Stimulated activated CD8-positive, alpha-beta memory T cell treated with anti-CD3 and anti-CD28 coated beads, Interleukin-7, amount 100 ng/mL, for 4 hours (primary cell): ENCODE data around the gene TRIP12.
A peak's percentile ranks its signal among the peaks of the same experiment; 100 is the strongest.
"Not testable (repeated sequence)": the region's sequence is repeated elsewhere in the genome, so short reads cannot be mapped to it uniquely, and the experiment has no call there.

ENCODE experiments used
- DNase-seq, 2 donors: peaks; one replicate each; pipeline ENCODE4 v3.0.0-alpha.2; 2020; ENCODE audit warnings: low read depth in 2 of 2

TRIP12 gene

GRCh38 chr2:229920011-229920641 is 1.7 kb downstream of the TRIP12 start:
- peak; percentile 11 to 14 for DNase-seq

DNA sequence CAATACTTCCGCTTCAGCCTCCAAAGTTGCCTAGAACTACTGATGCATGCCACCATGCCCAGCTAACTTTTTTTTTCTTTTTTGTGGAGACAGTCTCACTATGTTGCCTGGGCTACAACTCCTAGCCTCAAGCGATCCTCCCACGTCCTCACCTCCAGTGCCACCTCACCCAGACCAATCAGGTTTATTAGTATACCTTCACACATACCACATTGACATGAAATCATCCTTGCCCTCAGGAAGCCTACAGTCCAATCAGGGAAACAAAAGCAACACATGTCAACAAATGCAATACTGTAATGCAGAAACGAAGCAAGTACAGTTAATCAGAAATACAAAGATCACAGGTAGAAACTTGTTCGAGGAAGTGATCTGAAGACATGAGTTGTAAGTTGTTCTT is 4.0 kb downstream of the TRIP12 start:
- DNase-seq: no peak

- no peak for DNase-seq
Observed at GRCh38 chr2:229914171-229914570, 7.6 kb downstream of the TRIP12 start.

DNA sequence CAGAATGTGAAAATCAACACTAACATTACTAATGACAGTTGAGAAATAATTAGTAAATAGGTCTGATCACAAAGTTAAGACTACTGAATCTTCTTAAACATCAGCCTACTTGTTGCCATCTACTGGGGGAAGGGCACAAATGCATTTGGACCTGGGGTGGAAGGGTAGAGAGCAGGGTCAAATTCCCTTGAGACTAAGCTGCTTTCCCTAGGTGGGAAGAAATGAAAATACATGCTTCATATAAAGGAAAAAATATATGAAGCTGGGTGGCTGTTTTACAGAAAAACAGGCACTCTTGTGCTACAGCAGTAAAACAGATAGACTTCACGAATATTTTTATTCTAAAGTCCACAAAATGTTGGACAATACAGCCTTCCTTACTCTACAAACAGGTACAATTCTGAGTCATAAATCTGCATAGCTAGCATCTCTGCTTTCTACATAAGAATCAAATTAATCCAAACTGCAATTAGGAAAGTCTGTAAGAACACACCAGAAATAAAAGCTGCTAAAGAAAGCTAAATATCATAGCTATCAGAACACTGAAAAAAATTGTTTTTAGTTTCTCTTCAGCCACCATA is 10.9 kb downstream of the TRIP12 start:
- no peak for DNase-seq

GRCh38 chr2:229910147-229910831 is 11.5 kb downstream of the TRIP12 start:
- DNase-seq: no peak

- no peak for DNase-seq
Observed at GRCh38 chr2:229909090-229909489, 12.7 kb downstream of the TRIP12 start.

DNA sequence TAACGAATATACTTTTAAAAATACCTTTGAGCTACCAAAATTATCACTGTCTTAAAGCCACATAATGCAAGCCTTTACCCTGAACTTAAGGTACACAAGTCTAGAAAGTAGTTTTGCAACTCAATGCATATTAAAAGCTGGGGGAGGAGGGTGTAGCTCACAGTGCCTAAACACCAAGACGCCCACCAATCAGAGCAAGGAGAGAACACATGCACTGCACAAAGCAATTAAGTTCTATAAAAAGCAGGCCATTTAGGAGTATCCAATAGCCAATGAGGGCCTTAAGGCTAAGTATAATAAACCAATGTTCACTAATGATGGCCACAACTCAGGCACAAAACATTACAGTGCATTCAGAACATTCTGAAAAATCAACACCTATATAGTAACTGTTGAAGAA is 16.2 kb downstream of the TRIP12 start:
- DNase-seq: no peak

GRCh38 chr2:229903037-229903436 is 18.8 kb downstream of the TRIP12 start:
- no peak for DNase-seq

GRCh38 chr2:229901819-229902218 is 20.0 kb downstream of the TRIP12 start:
- no peak for DNase-seq

DNA sequence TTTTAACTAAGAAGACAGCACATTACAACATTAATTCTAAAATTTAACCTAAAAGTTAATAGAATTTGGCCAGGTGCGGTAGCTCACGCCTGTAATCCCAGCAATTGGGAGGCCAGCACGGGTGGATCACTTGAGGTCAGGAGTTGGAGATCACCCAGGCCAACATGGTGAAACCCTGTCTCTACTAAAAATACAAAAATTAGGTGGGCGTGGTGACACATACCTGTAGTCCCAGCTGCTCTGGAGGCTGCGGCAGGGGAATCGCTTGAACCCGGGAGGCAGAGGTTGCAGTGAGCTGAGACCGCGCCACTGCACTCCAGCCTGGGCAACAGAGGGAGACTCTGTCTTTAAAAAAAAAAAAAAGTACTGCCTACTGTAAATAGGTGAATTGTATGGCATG is 21.3 kb downstream of the TRIP12 start:
- not testable (repeated sequence) for DNase-seq

DNA sequence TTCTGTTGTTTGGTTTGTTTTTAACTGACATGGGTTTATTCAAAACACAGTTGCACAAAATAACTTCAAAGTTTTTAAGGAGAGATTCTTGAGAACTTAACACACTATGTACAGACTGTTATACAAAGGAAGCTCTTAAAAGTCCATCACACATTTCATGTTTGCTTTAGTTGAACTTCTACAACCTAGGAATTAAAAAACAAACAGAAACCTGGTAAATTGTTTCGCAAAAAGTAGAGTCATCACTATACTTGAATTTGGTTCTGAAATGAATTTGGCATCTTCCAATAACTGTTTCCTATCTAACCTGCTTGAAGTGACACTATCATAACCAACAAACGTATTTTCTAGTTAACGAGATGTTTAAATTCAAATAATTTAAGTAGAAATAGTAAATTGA is 21.8 kb downstream of the TRIP12 start:
- no peak for DNase-seq

- DNase-seq: no peak
Observed at GRCh38 chr2:229899604-229900003, 22.2 kb downstream of the TRIP12 start.

GRCh38 chr2:229896857-229897256 is 25.0 kb downstream of the TRIP12 start:
- DNase-seq: no peak

- no peak for DNase-seq
Observed at GRCh38 chr2:229889023-229889422, 32.8 kb downstream of the TRIP12 start.

DNA sequence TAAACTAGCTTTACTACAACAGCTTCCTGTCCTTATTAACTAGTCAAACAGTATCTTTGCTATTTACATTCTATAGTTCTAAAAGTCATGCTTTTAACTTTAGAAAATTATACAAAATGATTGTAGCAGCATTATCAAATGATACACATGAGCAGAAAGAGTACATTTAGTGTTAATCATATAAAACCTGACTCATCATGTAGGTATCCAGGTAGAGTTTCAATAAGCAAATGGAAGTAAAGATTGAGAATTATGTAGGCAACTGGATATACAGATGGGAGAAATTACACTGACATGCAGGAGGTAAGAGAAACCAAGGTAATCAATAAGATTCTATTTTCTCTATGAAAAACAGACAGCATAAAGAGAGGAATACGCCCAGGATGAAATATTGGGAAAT is 33.8 kb downstream of the TRIP12 start:
- no peak for DNase-seq

DNA sequence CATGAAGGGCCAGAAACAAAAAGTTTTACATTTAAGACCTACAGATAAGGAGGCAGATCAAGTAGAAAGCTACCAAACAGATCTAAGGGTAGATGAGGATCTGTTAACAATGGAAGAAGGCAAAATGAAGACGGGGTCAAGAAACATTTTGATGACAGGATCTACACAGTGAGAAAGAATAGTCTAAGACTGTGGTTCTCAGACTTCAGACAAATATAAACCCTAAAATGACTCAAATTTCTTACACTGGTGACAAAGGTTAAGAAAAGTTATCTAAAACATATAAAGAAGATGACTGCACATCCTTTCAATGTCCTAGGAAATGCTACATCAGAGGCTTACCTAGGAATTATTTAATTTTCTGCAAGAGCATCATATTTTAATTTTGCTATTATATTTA is 34.4 kb downstream of the TRIP12 start:
- DNase-seq: no peak

GRCh38 chr2:229884775-229885699 is 36.8 kb downstream of the TRIP12 start:
- DNase-seq: no peak

DNA sequence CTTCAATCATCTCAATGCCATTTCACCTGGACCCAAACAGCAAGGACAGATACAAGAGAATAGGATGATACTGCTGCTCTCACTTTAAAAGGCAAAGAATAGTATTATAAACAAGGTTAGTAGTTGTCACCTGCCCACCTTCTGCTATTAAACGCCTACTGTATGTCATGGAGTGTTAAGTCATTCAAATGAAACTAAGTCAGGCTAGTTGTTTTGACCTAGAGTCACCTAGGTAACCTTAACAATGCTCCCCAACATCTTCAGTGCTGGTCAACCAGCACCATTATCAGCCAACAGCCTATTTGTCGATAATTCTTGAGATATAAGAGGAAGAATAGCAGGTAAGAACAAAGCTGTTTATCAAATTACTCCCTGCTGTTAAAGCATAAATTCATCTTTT is 39.2 kb downstream of the TRIP12 start:
- DNase-seq: no peak

GRCh38 chr2:229880892-229881586 is 40.8 kb downstream of the TRIP12 start:
- no peak for DNase-seq

DNA sequence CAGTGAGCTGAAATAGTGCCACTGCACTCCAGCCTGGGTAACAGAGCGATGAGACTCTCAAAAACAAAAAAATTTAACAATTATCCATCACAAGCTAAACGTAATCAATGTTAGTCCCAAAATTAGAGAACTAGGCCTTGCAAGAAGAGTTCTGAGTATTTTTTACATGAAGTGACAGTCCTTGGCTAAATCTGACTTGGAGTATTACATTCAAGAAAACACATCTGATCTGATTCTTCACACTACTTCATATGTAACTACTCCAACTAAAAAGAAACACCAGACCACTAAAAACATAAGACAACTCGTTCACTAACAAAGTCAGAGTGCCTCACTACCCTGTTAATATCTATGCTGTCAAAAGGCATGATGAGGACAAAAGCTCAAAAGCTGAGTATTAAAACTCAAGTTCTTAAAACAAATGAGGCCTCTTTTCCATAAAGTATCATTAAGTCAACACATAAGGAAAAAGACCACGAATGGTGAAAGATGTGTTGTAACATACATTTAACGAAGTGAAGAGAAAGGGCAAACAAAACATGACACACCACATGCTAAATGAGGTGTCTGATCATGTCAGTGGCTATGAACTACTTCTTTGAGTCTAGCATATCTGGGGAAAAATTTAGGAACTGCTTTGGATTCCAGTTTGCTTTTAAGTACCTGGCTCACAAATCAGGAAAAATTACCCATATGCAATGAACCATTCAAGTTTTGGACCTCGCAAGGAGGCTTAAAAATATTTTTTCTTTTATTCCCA is 42.4 kb downstream of the TRIP12 start:
- no peak for DNase-seq

GRCh38 chr2:229875549-229875948 is 46.3 kb downstream of the TRIP12 start:
- no peak for DNase-seq
